H9 (cell line): Measurements from ENCODE around the gene SYCP2L. TPM values are rescaled to one million over a fixed set of nuclear protein-coding genes. Genes with fewer than 3 reads are reported as not detected.

Experiments
- DNase-seq: peaks from one replicate; pipeline ENCODE4 v3.0.0-alpha.2; 2017
- H2AFZ ChIP-seq: one replicate; pipeline ENCODE4 v1.6.1; 2013; ENCODE audit warnings: mild to moderate bottlenecking, low read length, control low read depth, moderate library complexity
- H2AK5ac ChIP-seq: 2 replicates; pipeline ENCODE4 v1.6.1; 2013; ENCODE audit warnings: low read length, control low read depth, mixed read lengths; ENCODE audit not compliant: insufficient read length
- H2BK120ac ChIP-seq: one replicate; pipeline ENCODE4 v1.6.1; 2013; ENCODE audit warnings: low read depth, mild to moderate bottlenecking, low read length, control low read depth, inconsistent platforms; ENCODE audit not compliant: poor library complexity, severe bottlenecking
- H2BK12ac ChIP-seq: 2 replicates; pipeline ENCODE4 v1.6.1; 2013; ENCODE audit warnings: low read length, control low read depth, mixed read lengths, low read depth; ENCODE audit not compliant: insufficient read length
- H2BK15ac ChIP-seq: 2 replicates; pipeline ENCODE4 v1.6.1; 2013; ENCODE audit warnings: low read depth, low read length, control low read depth
- H2BK20ac ChIP-seq: one replicate; pipeline ENCODE4 v1.6.1; 2013; ENCODE audit warnings: low read depth, mild to moderate bottlenecking, low read length, control low read depth, inconsistent platforms; ENCODE audit not compliant: poor library complexity, severe bottlenecking
- H2BK5ac ChIP-seq: 2 replicates; pipeline ENCODE4 v1.6.1; 2013; ENCODE audit warnings: low read length, control low read depth, mixed read lengths; ENCODE audit not compliant: insufficient read length
- H3K14ac ChIP-seq: 2 replicates; pipeline ENCODE4 v1.6.1; 2013; ENCODE audit warnings: low read length, control low read depth; ENCODE audit not compliant: insufficient read depth
- H3K18ac ChIP-seq: 2 replicates; pipeline ENCODE4 v1.6.1; 2013; ENCODE audit warnings: low read depth, mild to moderate bottlenecking, mixed read lengths, low read length, control low read depth; ENCODE audit not compliant: insufficient read length
- H3K23ac ChIP-seq: 2 replicates; pipeline ENCODE4 v1.6.1; 2013; ENCODE audit warnings: low read length, control low read depth, mixed read lengths, low read depth; ENCODE audit not compliant: insufficient read length
- H3K23me2 ChIP-seq: 2 replicates; pipeline ENCODE4 v1.6.1; 2013; ENCODE audit warnings: low read depth, mild to moderate bottlenecking, mixed read lengths, low read length, control low read depth; ENCODE audit not compliant: insufficient read length, poor library complexity, severe bottlenecking
- H3K27ac ChIP-seq: 2 replicates; pipeline ENCODE4 v1.5.1; 2013; ENCODE audit warnings: low read length, control low read depth, mixed read lengths, low read depth; ENCODE audit not compliant: insufficient read length
- H3K27me3 ChIP-seq: 2 replicates; pipeline ENCODE4 v1.6.1; 2013; ENCODE audit warnings: low read length, control low read depth, inconsistent platforms; ENCODE audit not compliant: insufficient read depth
- H3K4ac ChIP-seq: 2 replicates; pipeline ENCODE4 v1.6.1; 2013; ENCODE audit warnings: low read depth, mild to moderate bottlenecking, control low read depth, inconsistent platforms, low read length, moderate library complexity
- H3K4me1 ChIP-seq: 2 replicates; pipeline ENCODE4 v1.6.1; 2013; ENCODE audit warnings: low read length, control low read depth, inconsistent platforms; ENCODE audit not compliant: insufficient read depth
- H3K4me2 ChIP-seq: 2 replicates; pipeline ENCODE4 v1.6.1; 2013; ENCODE audit warnings: low read length, control low read depth, mixed read lengths; ENCODE audit not compliant: insufficient read length, insufficient read depth
- H3K56ac ChIP-seq: 2 replicates; pipeline ENCODE4 v1.6.1; 2013; ENCODE audit warnings: low read depth, mild to moderate bottlenecking, mixed read lengths, low read length, control low read depth; ENCODE audit not compliant: insufficient read length
- H3K79me1 ChIP-seq: 2 replicates; pipeline ENCODE4 v1.6.1; 2013; ENCODE audit warnings: low read depth, mild to moderate bottlenecking, moderate library complexity, low read length, control low read depth, inconsistent platforms; ENCODE audit not compliant: insufficient read depth, poor library complexity, severe bottlenecking
- H3K79me2 ChIP-seq: 2 replicates; pipeline ENCODE4 v1.6.1; 2013; ENCODE audit warnings: low read length, control low read depth, inconsistent platforms; ENCODE audit not compliant: insufficient read depth
- H3K9ac ChIP-seq: 2 replicates; pipeline ENCODE4 v1.6.1; 2013; ENCODE audit warnings: low read length, control low read depth, mixed read lengths; ENCODE audit not compliant: insufficient read length; ENCODE audit errors: extremely low read depth
- H3K9me3 ChIP-seq: one replicate; pipeline ENCODE4 v1.6.1; 2013; ENCODE audit warnings: low read depth, low read length, inconsistent platforms; ENCODE audit not compliant: control insufficient read depth
- H3T11ph ChIP-seq: one replicate; pipeline ENCODE4 v1.6.1; 2013; ENCODE audit warnings: mild to moderate bottlenecking, low read length, control low read depth, inconsistent platforms
- H4K20me1 ChIP-seq: one replicate; pipeline ENCODE4 v1.6.1; 2013; ENCODE audit not compliant: control insufficient read depth, insufficient read length, insufficient read depth
- H4K5ac ChIP-seq: 2 replicates; pipeline ENCODE4 v1.6.1; 2013; ENCODE audit warnings: low read depth, mild to moderate bottlenecking, mixed read lengths, low read length, control low read depth; ENCODE audit not compliant: insufficient read length
- H4K8ac ChIP-seq: replicated peaks from 2 replicates; pipeline ENCODE4 v1.6.1; 2013; ENCODE audit warnings: low read length, control low read depth, mixed read lengths, low read depth; ENCODE audit not compliant: insufficient read length
- H4K91ac ChIP-seq: 2 replicates; pipeline ENCODE4 v1.6.1; 2013; ENCODE audit warnings: low read depth, mild to moderate bottlenecking, moderate library complexity, mixed read lengths, low read length, control low read depth; ENCODE audit not compliant: insufficient read length
- H3K27ac Mint-ChIP-seq, 3 experiments: 2 replicates in 2 of 3; 3 replicates in 1 of 3; pipeline ENCODE4 v1.8.0; 2020 to 2021; ENCODE audit warnings: mixed read lengths in 3 of 3, mild to moderate bottlenecking in 1 of 3, moderate library complexity in 1 of 3
- H3K27me3 Mint-ChIP-seq: 2 replicates; pipeline ENCODE4 v1.8.0; 2021; ENCODE audit warnings: low read depth, mild to moderate bottlenecking, moderate library complexity, mixed read lengths
- H3K36me3 Mint-ChIP-seq, 3 experiments: 2 replicates in 2 of 3; 3 replicates in 1 of 3; pipeline ENCODE4 v1.8.0; 2020 to 2021; ENCODE audit warnings: low read depth in 3 of 3, mixed read lengths in 3 of 3; ENCODE audit not compliant: insufficient read depth in 1 of 3
- H3K4me1 Mint-ChIP-seq, 2 experiments: 2 replicates each; pipeline ENCODE4 v1.8.0; 2020; ENCODE audit warnings: mixed read lengths in 2 of 2
- H3K4me3 Mint-ChIP-seq, 2 experiments: 2 replicates in 1 of 2; 3 replicates in 1 of 2; pipeline ENCODE4 v1.8.0; 2020 to 2021; ENCODE audit warnings: mild to moderate bottlenecking in 2 of 2, mixed read lengths in 2 of 2, moderate library complexity in 1 of 2
- H3K9me3 Mint-ChIP-seq, 2 experiments: 2 replicates in 1 of 2; 3 replicates in 1 of 2; pipeline ENCODE4 v1.8.0; 2020; ENCODE audit warnings: mild to moderate bottlenecking in 2 of 2, mixed read lengths in 2 of 2, moderate library complexity in 1 of 2
- CTCF ChIP-seq: fragments of 200-600 bp; sonication (generic); conservative IDR thresholded peaks from 3 replicates; pipeline ENCODE4 v1.8.0; 2021; ENCODE audit warnings: antibody characterized with exemption, mild to moderate bottlenecking
- WGBS: extraction: QIAGEN DNeasy Blood & Tissue Kit; methylation state at CpG from one replicate; pipeline ENCODE4 v1.1.7; 2013; ENCODE audit warnings: missing lambda C conversion rate, low lambda C conversion rate, mixed read lengths; ENCODE audit not compliant: insufficient read length; ENCODE audit errors: extremely low coverage; 5-methylcytosine and 5-hydroxymethylcytosine counted together
- total RNA-seq: library from RNA; stranded (reverse); gene quantifications from 2 replicates; pipeline ENCODE4 v1.2.1, GENCODE V29; 2021

The SYCP2L gene
- total RNA-seq, 1 experiment from 2014 or later, result 3.5 TPM

GRCh38 chr6:10960171-10960570 is 73.3 kb downstream of the SYCP2L start:
- no peaks in the 10 kb centered on the region for H3K9me3 ChIP-seq
- H2BK5ac ChIP-seq, result no peak overlapping the region
- Mint-ChIP-seq H3K9me3 (peaks cover 3 to 4% of the 10 kb centered on the region in 2 experiments; a peak in 4 of 5 replicates), H3K36me3 (peaks cover 2 to 9% (median 2%) of the 10 kb centered on the region in 3 experiments; a peak in 4 of 7 replicates), H3K27ac (no peak overlapping the region), H3K4me3 (no peak overlapping the region), H3K4me1 (peaks cover 9 to 11% of the 10 kb centered on the region in 2 experiments), H3K27me3 (peaks cover 61% of the 10 kb centered on the region)
- H3K27ac ChIP-seq, result no peak overlapping the region
- no peak overlapping the region for H2BK12ac ChIP-seq
- no peak overlapping the region for H2AK5ac ChIP-seq
- no peak overlapping the region for H3K14ac ChIP-seq
- H2BK120ac ChIP-seq, result no peak overlapping the region
- no peak overlapping the region for H3K18ac ChIP-seq
- no peak overlapping the region for H3K4ac ChIP-seq
- H3K79me2 ChIP-seq, result no peaks in the 10 kb centered on the region
- WGBS, result no CpG with 5 or more reads among the region's 2 CpGs
- DNase-seq, result no peak
- H3K4me2 ChIP-seq, result no peak overlapping the region
- no peaks in the 10 kb centered on the region for H4K20me1 ChIP-seq
- no peak overlapping the region for H2BK15ac ChIP-seq
- no peak overlapping the region for H2AFZ ChIP-seq
- no peak overlapping the region for H4K91ac ChIP-seq
- H3K4me1 ChIP-seq, result no peaks in the 10 kb centered on the region
- no peaks in the 10 kb centered on the region for H3K23me2 ChIP-seq
- H3K27me3 ChIP-seq, result peaks cover 8% of the 10 kb centered on the region; the same call in 1 of the 2 replicates
- H3K79me1 ChIP-seq, result no peaks in the 10 kb centered on the region
- no peak for TF ChIP-seq CTCF
- no peak overlapping the region for H3T11ph ChIP-seq
- H3K56ac ChIP-seq, result no peak overlapping the region
- no peak overlapping the region for H3K9ac ChIP-seq
- H2BK20ac ChIP-seq, result no peak overlapping the region
- H3K23ac ChIP-seq, result no peak overlapping the region
- H4K5ac ChIP-seq, result no peak overlapping the region
- H4K8ac ChIP-seq, result no peak overlapping the region
